ENCODE results near the gene DUSP23.

The DUSP23 gene

DNA sequence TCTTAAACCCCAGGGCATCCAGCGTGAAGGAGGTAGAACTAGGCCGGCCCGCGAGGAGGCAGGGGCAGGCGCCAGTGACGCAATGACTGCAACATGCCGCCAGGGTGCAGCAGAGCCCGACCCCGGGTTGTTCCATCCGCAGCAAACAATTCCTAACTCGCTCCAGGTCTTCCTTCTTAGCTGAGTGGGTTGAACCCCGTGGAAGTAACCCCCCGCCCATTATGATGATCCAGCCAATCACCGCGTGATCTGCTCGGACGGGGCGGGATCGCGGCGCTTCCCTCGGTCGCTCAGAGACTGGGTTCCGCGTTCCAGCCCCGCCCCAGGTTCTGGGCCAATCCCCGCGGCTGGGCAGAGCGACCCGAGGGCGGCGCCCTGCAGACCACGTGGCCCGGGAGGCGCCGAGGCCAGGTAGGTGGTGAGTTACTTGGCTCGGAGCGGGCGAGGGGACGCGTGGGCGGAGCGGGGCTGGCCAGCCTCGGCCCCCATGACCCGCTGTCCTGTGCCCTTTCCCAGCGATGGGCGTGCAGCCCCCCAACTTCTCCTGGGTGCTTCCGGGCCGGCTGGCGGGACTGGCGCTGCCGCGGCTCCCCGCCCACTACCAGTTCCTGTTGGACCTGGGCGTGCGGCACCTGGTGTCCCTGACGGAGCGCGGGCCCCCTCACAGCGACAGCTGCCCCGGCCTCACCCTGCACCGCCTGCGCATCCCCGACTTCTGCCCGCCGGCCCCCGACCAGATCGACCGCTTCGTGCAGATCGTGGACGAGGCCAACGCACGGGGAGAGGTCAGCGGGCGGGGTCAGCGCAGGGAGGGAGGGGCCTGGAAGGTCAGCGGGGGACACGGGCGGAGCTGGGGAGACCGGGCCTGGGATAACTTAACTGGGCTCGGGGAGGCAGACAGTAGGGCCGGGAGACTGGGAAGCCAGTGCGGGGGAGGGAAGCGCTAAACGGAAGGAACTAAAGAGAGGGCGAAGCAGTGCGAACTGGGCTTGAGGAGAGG lies at the start of gene DUSP23:
Gene DUSP23 (plus strand): TSS at position 380 of the 1,000 bp plus-strand sequence. CDS start 139 bp downstream, at position 519.
- DNase-seq (ENCODE audit: low spot score), result peak; percentile 97

DNA sequence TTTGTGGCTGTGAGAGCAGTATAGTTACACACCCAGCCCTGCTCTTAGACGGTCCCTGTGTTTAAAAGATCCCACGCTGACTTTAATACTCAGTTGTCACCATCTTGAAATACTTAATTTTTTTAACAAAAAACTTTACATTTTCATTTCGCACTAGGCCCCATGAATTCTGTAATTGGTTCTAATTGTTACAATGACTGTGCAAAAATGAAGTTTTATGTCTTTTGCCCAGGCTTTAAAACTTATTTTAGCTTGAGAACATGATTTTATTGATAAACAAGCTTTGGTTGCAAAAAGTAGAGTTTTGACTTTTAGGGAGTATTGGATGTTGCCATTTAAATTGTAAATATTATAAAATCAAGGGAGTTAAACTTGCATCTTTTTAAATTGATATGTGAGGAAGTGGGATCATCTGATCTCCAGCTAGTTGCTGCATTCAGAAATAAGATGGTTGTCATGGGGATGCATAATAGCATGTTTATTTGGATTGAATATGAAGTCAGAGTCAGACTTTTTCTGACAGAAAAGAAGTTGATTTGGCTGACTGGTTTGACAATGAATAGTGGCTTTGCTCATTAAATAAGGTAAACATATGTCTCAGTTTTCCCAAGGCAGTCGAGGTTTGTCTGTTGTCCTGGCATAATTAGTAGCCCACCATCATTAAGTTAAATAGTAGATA lies 43.4 kb upstream of the DUSP23 start:
- DNase-seq (ENCODE audit: low spot score), result no peak

DNA sequence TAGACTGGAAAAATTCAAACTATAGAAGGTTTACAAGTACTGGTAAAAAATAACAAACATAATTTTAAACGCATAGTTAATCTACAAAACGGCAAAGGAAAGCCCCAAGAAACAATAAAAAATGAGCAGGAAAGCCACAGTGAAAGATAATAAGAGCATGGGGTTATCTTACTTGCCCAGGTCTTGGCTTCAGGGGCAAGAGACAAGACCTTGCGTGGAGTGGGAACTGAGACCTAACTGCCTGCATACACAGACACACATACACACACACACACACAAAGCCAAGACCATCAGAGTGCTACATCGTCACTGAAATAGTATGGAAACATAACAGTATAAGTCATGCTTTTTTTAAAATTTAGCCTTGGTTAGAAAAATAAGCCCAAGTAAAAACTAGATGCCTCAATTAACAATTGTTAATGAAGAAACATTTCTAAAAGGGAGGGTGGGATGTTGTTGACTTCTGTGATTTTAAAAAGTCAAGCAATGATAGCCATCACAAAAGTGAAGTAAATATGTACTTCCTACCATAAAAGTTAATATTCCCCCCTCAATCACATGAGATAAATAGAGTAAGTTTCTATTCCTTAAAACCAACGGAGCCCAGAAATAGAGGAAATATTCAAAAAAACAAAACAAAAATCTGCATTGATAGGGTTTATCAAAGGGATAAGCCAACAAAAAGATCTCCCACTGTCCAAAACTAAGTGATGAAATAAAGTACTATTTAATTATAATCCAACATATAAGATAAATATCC lies 36.9 kb upstream of the DUSP23 start:
- no peak for DNase-seq (ENCODE audit: low spot score)

DNA sequence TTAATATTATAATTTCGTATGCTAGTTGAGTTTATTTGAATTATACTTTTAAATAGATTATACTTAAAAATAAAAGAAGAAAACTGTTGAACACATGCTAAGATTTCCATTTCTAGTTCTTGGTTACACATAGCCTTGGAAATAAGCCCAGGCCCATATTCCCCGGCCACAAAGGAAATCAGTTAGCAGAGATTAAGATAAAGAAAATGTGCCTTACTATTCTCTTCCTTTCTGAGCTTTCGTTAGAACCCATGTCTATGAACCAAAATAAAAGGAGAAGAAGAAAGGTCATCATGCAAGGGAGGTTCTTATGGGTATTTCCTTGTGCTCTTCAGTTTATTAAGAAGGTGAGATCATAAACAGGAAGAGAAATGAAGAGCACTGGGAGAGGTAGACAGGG lies 34.1 kb upstream of the DUSP23 start:
- DNase-seq (ENCODE audit: low spot score), result no peak

DNA sequence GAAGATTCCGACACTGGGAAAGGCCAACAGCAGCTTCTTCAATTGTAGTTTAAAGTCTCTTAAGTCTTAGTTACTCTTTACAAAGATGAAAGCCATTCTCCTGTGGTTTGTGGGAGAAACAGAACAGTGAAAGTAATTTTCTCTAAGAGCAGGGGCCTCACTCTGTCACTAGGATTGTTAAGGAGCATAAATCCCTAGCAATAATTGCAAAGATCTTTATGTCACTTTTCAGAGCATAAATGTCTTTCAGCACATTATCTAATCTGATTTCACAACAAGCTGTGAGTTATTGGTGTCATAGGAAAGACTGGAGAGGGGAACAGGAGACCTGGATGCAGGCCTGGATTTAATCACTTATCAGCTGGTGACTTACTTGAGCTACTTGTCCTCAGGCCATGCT lies 32.4 kb upstream of the DUSP23 start:
- DNase-seq (ENCODE audit: low spot score), result no peak

DNA sequence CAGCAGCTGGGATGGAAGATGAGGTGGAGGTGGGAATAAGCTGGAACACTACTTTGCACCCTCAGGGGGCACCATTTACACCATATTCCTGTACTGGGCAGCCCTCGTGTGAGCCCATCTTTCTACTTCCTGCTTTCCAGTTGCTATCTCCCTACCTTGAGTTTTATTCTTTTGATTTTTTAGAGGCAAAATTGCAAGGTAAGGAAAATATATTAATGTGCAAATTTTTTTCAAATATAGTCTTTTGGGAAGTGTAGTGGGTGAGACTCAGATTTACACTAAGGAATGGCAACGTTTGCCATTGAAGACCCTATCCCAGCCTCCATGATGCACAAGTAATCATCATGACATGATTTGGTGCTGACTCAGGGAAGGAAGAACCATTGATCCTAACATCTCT lies 31.1 kb upstream of the DUSP23 start:
- DNase-seq (ENCODE audit: low spot score), result no peak

DNA sequence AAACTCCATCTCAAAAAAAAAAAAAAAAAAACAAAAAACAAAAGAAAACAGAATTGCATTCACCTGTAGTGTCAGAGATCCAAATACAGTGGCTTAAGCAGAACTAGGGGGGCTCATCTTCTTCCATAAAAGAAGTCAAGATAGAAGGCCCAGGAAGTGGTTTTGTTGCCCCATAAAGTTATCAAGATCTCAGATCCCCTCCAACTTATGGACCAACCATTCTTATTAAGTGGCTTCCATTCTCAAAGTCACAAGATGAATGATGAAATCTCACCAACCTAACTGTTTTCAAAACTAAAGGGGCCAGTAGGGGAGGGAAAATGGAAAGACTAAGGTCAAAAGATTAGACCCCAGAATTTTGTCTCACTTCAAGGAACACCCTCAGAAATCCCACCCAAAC lies 30.1 kb upstream of the DUSP23 start:
- no peak for DNase-seq (ENCODE audit: low spot score)

DNA sequence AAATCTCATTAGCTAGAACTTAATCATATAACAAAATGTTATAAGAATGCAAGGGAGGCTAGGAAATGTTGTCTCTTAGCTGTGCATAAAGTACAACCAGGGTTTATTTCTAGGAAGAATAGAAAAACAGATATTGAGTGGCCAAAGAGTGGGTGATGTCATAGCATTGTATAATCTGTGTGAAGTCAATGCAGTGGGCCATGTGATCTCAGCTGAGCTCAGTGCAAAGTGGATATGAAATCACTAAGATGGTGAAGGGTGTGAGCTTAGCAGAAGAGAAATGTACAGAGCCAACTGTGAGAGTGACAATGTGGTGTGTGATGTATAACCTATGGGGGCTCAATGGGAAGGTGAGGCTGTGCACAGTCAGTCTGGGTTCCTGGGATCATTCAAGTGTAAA lies 29.7 kb upstream of the DUSP23 start:
- DNase-seq (ENCODE audit: low spot score), result no peak

DNA sequence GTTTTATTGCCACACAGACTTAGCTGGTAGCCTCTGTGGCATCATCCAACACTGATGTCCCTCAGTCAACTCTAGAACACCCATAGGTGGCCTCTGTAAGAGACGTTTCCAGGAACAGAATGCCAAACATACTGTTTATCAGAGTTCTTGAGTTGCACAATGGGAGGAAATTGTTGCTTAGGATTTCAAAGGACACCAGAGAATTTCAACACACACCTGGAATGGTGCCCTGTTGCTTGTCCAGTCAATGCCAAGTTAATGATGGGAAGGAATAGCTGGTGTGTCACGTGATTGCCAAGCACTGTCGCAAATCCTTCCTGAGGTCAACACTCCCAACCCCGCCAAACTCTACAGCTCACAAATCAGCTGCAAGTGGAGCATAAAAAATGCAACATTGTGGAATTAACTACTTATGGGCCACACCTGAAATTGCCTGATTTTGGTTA lies 28.6 kb upstream of the DUSP23 start:
- peak; percentile 3 for DNase-seq (ENCODE audit: low spot score)

DNA sequence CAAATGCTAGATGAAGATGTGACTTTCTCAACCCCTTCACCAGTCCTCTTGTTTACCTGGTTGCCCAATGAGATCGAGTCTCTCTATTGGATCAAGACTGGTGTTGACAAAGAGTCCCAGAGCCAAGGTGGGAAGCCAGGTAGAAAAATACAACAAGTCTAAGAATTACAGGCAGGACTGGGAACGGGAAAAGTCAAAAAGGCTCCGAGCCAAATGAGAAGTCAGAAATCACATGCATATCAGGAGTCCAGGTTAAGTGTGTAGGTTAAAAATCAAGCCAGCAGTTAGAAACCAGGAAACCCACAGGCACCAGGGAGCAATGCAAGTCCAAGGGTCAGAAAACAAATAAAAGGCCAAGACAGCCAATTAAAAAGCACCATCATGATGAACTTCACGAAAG lies 27.4 kb upstream of the DUSP23 start:
- no peak for DNase-seq (ENCODE audit: low spot score)

DNA sequence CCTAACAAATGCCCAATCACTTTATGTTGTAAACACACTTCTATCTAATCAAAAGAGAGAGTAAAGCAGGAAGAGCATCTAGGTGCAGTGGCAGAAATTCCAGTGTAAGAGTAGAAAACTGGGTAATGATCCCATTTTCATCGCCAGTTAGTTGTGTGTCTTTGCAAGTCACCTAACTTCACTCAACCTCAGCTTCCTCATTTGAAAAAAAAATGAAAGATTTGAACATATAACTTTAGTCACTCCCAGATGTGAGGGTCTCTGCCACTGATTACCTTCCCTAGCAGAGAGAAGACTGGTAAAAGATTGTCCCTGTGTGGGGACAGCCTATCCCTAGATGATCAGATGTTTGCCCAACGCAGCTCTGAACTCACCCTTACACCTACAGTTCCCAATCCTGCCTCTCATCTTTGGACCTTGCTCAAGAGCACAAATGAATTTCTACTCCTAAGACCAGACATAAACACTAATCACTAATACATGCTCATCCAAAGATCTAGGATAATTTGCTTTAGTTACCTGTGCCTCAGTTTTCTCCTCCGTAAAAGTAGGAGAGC lies 25.2 kb upstream of the DUSP23 start:
- no peak for DNase-seq (ENCODE audit: low spot score)

DNA sequence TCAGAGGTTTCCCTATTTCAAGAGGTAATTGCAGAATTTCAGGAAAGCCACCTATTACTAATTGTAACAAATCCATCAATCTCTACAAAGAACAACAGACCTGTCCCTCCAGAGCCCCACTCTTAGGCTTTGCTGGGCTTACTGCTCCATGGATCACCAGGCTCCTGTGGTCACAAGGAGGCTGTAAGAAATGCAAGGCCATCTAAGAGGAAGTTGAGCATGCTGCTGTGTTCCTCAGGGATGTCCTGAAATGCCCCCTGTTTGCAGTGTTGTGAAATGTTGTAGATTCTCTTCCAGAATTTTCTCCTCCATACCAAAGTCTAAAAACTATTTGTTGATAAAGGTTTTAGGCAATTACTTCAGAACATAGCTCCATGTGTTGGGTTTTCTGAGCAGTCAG lies 24.4 kb upstream of the DUSP23 start:
- no peak for DNase-seq (ENCODE audit: low spot score)

DNA sequence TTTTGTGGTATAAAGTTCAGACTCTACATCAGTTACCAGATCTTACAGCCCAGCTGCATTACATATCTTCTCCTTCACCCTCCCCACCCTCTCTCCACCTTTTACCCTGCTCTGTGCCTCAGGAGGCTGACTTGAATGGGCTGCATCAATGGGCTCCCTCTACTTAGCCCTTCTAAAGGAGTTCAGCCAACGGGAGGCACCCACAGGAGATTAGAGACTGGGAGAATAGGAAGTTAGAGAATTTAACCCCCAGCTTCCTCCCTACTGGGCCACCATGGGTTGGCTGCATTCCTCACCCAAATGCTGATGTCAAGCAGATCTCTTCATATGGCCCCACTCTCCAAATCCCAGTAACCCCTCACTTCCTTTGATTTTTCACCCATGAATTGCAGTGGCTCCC lies 17.1 kb upstream of the DUSP23 start:
- DNase-seq (ENCODE audit: low spot score), result no peak

DNA sequence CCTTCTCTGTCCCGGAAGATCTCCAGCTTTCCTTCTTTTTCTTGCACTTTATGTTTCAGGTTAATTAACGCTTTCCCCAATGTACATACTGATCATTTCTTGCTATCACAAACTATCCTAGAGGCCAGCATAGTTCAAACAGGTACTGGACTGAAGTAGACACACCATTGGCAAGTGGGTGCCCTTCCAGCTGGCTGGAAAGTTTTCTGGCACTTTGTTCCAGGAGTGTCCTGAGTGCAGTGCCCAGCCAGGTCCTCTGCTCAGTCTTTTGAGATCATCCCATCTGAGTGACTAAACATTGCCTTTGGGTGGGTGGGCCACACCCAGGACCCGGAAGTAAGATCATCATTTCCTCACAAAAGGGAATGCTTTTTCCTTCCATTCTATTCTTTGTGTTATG lies 15.0 kb upstream of the DUSP23 start:
- DNase-seq (ENCODE audit: low spot score), result no peak

DNA sequence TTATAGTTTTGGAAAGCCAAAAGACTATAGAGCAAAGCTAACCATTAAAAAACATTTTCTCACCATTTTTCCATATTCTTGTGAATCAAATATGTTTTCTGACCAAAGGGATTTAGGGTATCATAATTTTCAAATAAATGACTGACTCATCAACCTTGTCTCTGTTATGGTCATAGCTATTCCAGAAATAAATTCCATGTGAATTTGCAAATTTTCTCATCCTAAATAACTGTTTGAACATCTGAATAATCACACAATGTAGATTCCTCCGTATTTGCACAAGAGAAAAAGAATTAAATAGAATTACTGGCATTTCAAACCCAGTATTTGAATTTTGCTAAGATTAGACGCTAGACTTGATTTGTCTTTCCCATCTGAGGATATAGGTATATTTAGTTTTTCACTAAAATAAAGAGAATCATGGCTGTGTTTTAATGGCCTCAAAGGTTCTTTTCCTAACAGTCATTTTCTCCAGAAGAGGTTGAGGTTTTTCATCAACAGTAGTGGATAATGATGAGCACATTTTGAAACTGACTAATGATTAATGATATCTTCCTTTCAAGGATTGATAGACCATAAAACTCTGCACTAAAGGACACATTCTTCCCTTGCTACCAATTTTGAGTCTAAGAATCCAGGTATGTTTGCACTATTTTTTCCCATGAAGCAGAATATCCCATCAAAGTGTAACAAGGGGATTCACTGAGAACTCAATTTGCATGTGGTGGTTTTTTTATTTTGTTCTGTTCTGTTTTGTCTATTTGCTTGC lies 9.5 kb upstream of the DUSP23 start:
- DNase-seq (ENCODE audit: low spot score), result no peak

DNA sequence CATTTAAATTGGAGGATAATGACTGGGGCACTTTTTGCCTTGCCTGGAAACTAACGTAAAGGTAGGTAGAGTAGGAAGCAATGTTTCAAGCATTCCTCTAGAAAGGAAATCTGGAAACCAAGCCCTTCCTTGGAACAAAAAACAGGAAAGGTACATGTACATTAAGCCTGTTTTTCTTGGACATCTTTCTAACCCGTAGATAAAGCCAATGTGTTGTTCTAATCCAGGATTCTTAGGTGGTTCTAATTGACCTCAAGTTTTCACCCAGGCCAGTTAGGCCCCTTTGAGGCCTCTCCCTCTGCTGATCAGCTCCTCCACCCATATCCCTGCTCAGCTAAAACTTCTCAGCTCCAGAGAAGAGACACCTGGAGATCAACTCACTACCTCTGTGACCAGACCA lies 6.3 kb upstream of the DUSP23 start:
- DNase-seq (ENCODE audit: low spot score), result no peak

DNA sequence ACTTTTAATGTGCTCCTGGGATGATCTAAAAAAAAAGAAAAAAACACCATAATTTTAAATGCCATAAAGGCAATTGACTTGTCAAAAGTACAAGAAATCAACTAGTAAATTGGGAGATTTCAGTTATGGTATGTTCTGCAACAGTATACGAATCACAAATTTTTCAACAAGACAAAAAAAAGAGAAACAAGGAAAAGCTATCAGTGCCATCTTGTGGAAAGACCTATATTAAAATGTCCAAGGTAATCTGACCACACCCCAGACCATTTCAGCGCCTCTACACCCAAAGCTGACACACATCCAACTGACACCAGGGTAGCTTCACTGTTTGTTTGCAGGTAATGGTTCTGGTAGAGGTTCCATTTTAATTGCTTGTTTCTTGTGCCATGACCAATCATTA lies 5.0 kb upstream of the DUSP23 start:
- no peak for DNase-seq (ENCODE audit: low spot score)

DNA sequence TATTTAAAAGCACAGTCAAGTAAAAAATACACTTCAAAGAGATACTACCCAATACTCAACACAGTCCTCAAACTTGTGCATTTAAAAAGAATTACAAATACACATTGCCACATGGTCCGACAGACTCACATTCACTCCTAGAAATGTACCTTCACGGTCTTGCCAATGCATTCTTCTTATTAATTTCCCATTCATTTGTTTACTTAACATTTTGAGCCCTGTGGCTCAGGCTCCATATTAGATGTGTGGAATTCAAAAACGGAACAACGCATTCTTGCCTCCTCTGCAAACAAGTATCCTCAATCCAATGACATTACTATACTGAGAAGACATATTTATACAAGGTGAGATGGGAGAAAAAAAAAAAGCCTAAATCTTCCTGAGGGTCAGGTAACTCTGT lies 2.5 kb upstream of the DUSP23 start:
- no peak for DNase-seq (ENCODE audit: low spot score)

DNA sequence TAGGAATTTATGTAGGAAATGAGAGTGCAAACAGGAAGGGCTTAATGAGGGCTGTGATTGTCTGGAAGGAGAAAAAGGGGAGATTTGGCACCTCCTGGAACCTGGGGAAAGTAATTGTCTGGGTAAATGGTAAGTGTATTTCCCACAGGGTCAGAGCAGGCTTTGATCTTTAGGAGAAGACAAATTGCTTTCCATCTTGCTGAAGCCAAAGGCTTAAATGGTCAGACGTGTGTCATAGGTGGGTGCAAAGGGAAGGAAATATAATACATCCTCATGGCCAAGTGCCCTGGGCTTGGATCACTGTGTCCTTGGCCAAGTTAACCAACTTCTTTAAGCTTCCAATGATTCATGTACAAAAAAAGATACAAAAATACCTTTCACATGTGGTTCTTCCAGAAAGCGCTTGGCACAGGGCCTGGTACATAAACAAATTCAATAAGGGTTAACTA lies 1.3 kb upstream of the DUSP23 start:
- no peak for DNase-seq (ENCODE audit: low spot score)

DNA sequence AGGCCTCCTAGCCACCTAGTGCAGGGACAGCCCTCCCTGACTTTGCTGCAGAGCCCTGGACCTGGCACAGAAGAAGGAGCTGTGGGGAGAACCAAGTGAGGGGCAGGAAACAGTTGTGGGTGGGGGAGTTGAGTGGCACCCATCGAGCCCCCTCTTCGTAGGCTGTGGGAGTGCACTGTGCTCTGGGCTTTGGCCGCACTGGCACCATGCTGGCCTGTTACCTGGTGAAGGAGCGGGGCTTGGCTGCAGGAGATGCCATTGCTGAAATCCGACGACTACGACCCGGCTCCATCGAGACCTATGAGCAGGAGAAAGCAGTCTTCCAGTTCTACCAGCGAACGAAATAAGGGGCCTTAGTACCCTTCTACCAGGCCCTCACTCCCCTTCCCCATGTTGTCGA lies 1.2 kb downstream of the DUSP23 start:
- DNase-seq (ENCODE audit: low spot score), result no peak

DNA sequence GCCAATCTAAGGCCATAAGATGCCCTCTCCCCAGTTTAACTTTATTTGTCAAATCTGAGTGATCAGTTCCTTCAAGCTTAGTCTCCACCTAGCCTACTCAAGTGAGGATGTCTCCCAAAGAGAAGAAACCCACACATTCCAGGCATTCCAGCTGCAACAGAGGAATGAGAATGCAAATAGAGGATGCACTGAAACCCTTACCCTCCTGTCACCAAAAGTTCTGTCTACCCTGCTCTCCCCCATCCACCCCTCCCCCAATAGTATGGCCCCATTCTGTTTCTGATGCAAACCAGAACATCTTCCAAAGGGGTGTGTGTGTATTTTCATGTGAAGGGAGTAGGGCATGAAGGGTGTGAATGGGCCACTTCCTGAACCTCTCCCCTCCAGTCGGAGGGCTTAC lies 3.0 kb downstream of the DUSP23 start:
- DNase-seq (ENCODE audit: low spot score), result no peak

All from putamen (tissue), 1 donor.